OCI-LY3 (cell line): ENCODE measurements around the gene EVA1A.

Experiments
- H2AFZ ChIP-seq: fragments of 200-600, 300-600 bp; shearing (Covaris generic); 2 replicates; pipeline ENCODE4 v1.6.0; 2014; ENCODE audit warnings: antibody characterized with exemption, low read depth, low read length
- H3K27ac ChIP-seq: fragments of 200-600, 300-600 bp; sonication (generic); 2 replicates; pipeline ENCODE4 v1.5.1; 2014; ENCODE audit warnings: mild to moderate bottlenecking, low read length, moderate library complexity, mixed read lengths
- H3K27me3 ChIP-seq: fragments of 200-600, 300-600 bp; sonication (generic); 2 replicates; pipeline ENCODE4 v1.6.1; 2014; ENCODE audit warnings: low read depth, low read length, mixed read lengths
- H3K36me3 ChIP-seq: fragments of 200-600, 300-600 bp; sonication (generic); replicated peaks from 2 replicates; pipeline ENCODE3; 2014; ENCODE audit warnings: low read depth, low read length, mixed read lengths
- H3K4me1 ChIP-seq: fragments of 300-600, 200-600 bp; sonication (generic); 2 replicates; pipeline ENCODE4 v1.6.1; 2014; ENCODE audit warnings: low read length, mixed read lengths
- H3K4me2 ChIP-seq: fragments of 200-600, 300-600 bp; sonication (generic); 2 replicates; pipeline ENCODE4 v1.6.1; 2014; ENCODE audit warnings: low read length, mixed read lengths
- H3K4me3 ChIP-seq: fragments of 300-600, 200-600 bp; sonication (generic); 2 replicates; pipeline ENCODE4 v1.5.1; 2014; ENCODE audit warnings: antibody characterized with exemption, mild to moderate bottlenecking, low read length, moderate library complexity
- H3K79me2 ChIP-seq: fragments of 300-600, 200-600 bp; shearing (Covaris generic); 2 replicates; pipeline ENCODE4 v1.6.1; 2014; ENCODE audit warnings: mild to moderate bottlenecking, low read length, mixed read lengths
- H3K9ac ChIP-seq: fragments of 300-600, 200-600 bp; shearing (Covaris generic); 2 replicates; pipeline ENCODE4 v1.6.0; 2014; ENCODE audit warnings: mild to moderate bottlenecking, low read length, moderate library complexity
- H3K9me3 ChIP-seq: fragments of 200-600, 300-600 bp; shearing (Covaris generic); 2 replicates; pipeline ENCODE4 v1.6.1; 2014; ENCODE audit warnings: low read length, mixed read lengths; ENCODE audit not compliant: insufficient read depth
- H4K20me1 ChIP-seq: fragments of 200-600, 300-600 bp; sonication (generic); 2 replicates; pipeline ENCODE4 v1.6.1; 2016; ENCODE audit warnings: low read length, mixed read lengths; ENCODE audit not compliant: insufficient read depth
- EZH2phosphoT487 ChIP-seq: fragments of 200-600 bp; shearing (Covaris generic); IDR thresholded peaks from 2 replicates; pipeline ENCODE4 v1.6.1; 2018; ENCODE audit warnings: antibody characterized with exemption, mixed run types, low read depth
- TF ChIP-seq, protein P1 (sequence below): fragments of 200-600, 300-600 bp; sonication (generic); IDR thresholded peaks from 2 replicates; pipeline ENCODE4 v1.5.1; 2014; ENCODE audit warnings: antibody characterized with exemption, low read length, low read depth

Gene EVA1A

GRCh38 chr2:75558786-75559679 lies 1.7 kb downstream of the EVA1A start:
- H4K20me1 ChIP-seq, result no peaks in the 10 kb centered on the region
- no peak overlapping the region for H3K27ac ChIP-seq
- no peaks in the 10 kb centered on the region for H3K79me2 ChIP-seq
- TF ChIP-seq, protein P1, sequence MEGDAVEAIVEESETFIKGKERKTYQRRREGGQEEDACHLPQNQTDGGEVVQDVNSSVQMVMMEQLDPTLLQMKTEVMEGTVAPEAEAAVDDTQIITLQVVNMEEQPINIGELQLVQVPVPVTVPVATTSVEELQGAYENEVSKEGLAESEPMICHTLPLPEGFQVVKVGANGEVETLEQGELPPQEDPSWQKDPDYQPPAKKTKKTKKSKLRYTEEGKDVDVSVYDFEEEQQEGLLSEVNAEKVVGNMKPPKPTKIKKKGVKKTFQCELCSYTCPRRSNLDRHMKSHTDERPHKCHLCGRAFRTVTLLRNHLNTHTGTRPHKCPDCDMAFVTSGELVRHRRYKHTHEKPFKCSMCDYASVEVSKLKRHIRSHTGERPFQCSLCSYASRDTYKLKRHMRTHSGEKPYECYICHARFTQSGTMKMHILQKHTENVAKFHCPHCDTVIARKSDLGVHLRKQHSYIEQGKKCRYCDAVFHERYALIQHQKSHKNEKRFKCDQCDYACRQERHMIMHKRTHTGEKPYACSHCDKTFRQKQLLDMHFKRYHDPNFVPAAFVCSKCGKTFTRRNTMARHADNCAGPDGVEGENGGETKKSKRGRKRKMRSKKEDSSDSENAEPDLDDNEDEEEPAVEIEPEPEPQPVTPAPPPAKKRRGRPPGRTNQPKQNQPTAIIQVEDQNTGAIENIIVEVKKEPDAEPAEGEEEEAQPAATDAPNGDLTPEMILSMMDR, result no peak
- no peak for TF ChIP-seq EZH2phosphoT487
- H3K36me3 ChIP-seq, result no peaks in the 10 kb centered on the region
- peaks cover 7% of the 10 kb centered on the region; the same call in 1 of the 2 replicates for H3K27me3 ChIP-seq
- no peaks in the 10 kb centered on the region for H3K9me3 ChIP-seq
- H3K4me1 ChIP-seq, result no peaks in the 10 kb centered on the region
- no peak overlapping the region for H3K4me3 ChIP-seq
- H3K4me2 ChIP-seq, result no peak overlapping the region
- no peak overlapping the region for H2AFZ ChIP-seq
- no peak overlapping the region for H3K9ac ChIP-seq

GRCh38 chr2:75558136-75558535 lies 2.6 kb downstream of the EVA1A start:
- Histone ChIP-seq H3K27me3 (peaks cover 7% of the 10 kb centered on the region; the same call in 1 of the 2 replicates), H3K79me2 (no peaks in the 10 kb centered on the region), H4K20me1 (no peaks in the 10 kb centered on the region), H3K36me3 (no peaks in the 10 kb centered on the region), H3K4me1 (no peaks in the 10 kb centered on the region), H3K9me3 (no peaks in the 10 kb centered on the region), H3K27ac (no peak overlapping the region), H3K4me3 (no peak overlapping the region), H3K4me2 (no peak overlapping the region), H2AFZ (no peak overlapping the region), H3K9ac (no peak overlapping the region)
- no peak for TF ChIP-seq EZH2phosphoT487
- TF ChIP-seq, protein P1, result no peak

DNA sequence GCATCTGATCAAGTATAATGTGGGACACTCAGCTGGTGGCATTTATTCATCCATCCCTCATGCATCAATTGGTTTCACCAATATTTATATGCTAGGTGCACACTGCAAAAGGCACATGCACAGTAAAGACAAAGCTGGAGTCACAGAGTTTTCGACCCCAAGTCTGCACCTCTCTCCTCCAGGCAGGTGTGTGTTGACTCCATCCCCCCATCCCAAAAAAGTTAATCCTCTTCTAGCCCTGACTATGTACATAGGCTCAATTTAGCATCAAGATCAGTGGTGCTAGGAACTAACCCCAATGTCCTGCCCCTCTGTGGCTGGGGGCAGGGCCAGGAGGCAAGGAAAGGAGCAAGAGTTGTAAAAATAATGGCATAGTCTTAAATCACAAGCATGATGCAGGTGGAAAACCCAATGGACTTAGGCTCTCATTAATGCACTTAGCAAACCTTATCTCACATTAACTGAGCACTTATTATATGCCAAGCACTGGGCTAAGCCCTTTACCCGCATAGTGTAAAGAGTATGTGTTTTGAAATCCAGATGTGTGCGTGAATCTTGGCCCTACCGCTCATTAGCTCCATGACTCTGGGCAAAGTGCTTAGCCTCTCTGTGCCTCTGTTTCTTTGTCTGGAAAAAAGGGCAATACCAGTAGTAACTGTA lies 3.1 kb downstream of the EVA1A start:
- Histone ChIP-seq H3K4me2 (no peak overlapping the region), H4K20me1 (no peaks in the 10 kb centered on the region), H2AFZ (no peak overlapping the region), H3K36me3 (no peaks in the 10 kb centered on the region), H3K79me2 (no peaks in the 10 kb centered on the region), H3K4me3 (no peak overlapping the region), H3K9me3 (no peaks in the 10 kb centered on the region), H3K9ac (no peak overlapping the region), H3K27me3 (peaks cover 7% of the 10 kb centered on the region; the same call in 1 of the 2 replicates), H3K27ac (no peak overlapping the region), H3K4me1 (no peaks in the 10 kb centered on the region)
- TF ChIP-seq, protein P1, result no peak
- no peak for TF ChIP-seq EZH2phosphoT487

GRCh38 chr2:75556679-75557366 lies 3.9 kb downstream of the EVA1A start:
- TF ChIP-seq, protein P1, result no peak
- TF ChIP-seq EZH2phosphoT487, result no peak
- Histone ChIP-seq H3K79me2 (no peaks in the 10 kb centered on the region), H3K36me3 (no peaks in the 10 kb centered on the region), H3K27me3 (peaks cover 7% of the 10 kb centered on the region; the same call in 1 of the 2 replicates), H2AFZ (no peak overlapping the region), H3K4me3 (no peak overlapping the region), H3K4me2 (no peak overlapping the region), H3K9me3 (no peaks in the 10 kb centered on the region), H3K27ac (no peak overlapping the region), H4K20me1 (no peaks in the 10 kb centered on the region), H3K4me1 (no peaks in the 10 kb centered on the region), H3K9ac (no peak overlapping the region)
